ENCODE results near the gene OXT.
"Not testable (repeated sequence)": the region's sequence is repeated elsewhere in the genome, so short reads cannot be mapped to it uniquely, and the experiment has no call there.

The OXT gene

DNA sequence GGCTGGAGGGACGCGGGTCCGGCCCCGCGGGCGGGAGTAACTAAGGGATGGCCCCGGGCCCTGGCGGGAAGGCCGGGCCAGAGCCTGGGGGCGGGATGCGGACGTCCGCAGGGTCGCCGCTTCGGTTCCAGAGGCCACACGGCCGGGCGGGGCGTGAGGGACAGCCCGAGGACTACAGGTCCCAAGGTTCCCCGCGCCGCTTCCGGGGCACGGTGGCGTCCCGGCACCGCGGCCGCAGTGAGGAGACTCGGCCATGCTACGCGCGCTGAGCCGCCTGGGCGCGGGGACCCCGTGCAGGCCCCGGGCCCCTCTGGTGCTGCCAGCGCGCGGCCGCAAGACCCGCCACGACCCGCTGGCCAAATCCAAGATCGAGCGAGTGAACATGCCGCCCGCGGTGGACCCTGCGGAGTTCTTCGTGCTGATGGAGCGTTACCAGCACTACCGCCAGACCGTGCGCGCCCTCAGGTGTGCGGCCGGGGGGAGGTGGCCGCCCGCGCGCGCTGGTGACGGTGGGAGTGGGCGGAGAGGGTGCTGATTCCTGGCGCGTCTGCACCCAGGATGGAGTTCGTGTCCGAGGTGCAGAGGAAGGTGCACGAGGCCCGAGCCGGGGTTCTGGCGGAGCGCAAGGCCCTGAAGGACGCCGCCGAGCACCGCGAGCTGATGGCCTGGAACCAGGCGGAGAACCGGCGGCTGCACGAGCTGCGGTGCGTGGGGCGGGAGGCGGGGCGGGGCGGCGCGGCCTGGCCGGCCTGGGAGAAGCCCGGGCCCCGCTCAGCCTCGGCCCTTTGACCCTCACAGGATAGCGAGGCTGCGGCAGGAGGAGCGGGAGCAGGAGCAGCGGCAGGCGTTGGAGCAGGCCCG lies 25.4 kb upstream of the OXT start, which contains the start of gene MRPS26:
MRPS26 (plus strand) TSS at position 237 of the 861 bp plus-strand sequence; CDS start at position 254, 17 bp downstream.
- TF ChIP-seq EZH2 (IDR thresholded peaks at IDR 0.05): no peak
- TF ChIP-seq POLR2AphosphoS5 (IDR thresholded peaks at IDR 0.05; ENCODE audit: borderline replicate concordance, low read depth, low read length): peak; percentile 81; the same call in 1 of the 2 replicates
- no peak for TF ChIP-seq FOXP2 (optimal IDR thresholded peaks at IDR 0.05; ENCODE audit: control extremely low read depth, extremely low read length, insufficient read depth)
- Histone ChIP-seq H3K27ac (no peak within 1 kb of the TSS), H3K36me3 (ENCODE audit: insufficient read depth, low read length) (peaks cover 20% of the 10 kb centered on the region), H3K4me3 (peak within 1 kb of the TSS; percentile 99), H3K9me3 (ENCODE audit: low read depth, low read length) (no peaks in the 10 kb centered on the region), H3K9ac (ENCODE audit: insufficient read length) (peak within 1 kb of the TSS; percentile 87)
- DNase-seq (ENCODE audit: low read depth, low spot score): no peak

DNA sequence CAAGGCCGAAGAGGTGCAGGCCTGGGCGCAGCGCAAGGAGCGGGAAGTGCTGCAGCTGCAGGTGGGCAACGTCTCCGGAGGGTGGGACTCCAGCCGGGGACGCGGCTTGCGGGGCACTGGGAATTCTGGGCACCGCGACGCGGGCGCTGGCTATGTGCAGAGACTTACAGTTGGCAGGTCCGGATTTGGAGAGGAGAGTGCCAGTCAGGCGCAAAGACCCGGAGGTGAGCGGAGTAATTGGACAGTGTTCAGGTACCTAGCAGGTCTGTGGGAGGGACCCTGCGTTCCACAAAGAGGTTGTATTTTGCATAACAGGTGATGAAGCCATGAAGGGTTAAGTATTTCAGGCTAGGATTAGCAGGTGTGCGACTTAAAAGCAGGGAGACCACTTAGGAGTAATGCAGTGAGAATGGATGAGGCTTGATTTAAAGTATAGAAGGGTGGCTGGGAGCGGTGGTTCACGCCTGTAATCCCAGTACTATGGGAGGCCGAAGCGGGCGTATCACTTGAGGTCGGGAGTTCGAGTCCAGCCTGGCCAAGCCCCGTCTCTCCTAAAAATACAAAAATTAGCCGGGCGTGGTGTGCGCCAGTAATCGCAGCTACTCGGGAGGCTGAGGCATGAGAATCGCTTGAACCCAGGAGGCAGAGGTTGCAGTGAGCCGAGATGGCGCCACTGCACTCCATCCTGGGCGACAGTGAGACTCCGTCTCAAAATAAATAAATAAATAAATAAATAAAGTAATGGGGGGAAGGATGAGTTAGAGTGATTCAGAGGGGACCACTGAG lies 24.6 kb upstream of the OXT start:
- no peak for DNase-seq (ENCODE audit: low read depth, low spot score)
- H3K9me3 ChIP-seq (ENCODE audit: low read depth, low read length): no peaks in the 10 kb centered on the region
- H3K4me3 ChIP-seq: peak overlapping the region; percentile 99
- TF ChIP-seq POLR2AphosphoS5 (IDR thresholded peaks at IDR 0.05; ENCODE audit: borderline replicate concordance, low read depth, low read length) (no peak), EZH2 (IDR thresholded peaks at IDR 0.05) (no peak), FOXP2 (optimal IDR thresholded peaks at IDR 0.05; ENCODE audit: control extremely low read depth, extremely low read length, insufficient read depth) (no peak)
- no peak overlapping the region for H3K27ac ChIP-seq
- H3K9ac ChIP-seq (ENCODE audit: insufficient read length): peak overlapping the region; percentile 87
- peaks cover 20% of the 10 kb centered on the region for H3K36me3 ChIP-seq (ENCODE audit: insufficient read depth, low read length)

DNA sequence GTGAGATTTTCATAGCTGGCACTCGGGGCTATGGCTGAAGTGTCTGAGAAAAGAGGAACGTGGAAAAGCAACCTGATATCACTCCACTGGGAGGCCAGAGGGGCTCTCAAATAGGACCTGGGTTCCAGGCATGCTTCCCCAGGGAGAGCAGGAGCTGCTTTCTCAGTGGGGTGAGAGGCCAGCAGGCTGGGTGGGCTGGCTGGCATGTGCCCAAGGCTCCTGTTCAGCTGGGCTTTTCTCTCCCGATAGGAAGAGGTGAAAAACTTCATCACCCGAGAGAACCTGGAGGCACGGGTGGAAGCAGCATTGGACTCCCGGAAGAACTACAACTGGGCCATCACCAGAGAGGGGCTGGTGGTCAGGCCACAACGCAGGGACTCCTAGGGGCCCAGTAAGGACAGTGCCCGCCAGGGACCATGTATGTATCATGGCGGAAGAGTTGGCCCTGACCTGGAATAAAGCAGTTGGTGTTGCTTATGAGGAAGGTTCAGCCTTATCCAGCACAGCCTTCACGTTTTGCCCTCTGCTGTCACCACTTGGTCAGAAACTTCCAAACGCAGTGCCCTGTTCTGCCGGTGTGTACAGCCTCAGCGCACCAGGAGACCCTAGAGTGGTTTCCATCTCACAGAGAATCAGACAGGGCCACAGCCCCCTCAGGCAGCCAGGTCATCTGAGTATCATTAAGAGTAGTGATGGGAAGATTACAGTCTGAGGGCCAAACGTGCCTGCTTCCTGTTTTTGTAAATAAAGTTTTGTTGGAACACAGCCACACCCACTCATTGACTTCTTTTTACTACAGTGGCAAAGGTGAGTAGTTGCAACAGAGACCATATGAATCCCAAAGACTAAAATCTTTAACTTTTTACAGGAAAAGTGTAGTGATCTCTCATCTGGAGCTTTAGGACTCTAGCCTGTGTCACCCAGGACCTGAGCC lies 23.7 kb upstream of the OXT start:
- DNase-seq (ENCODE audit: low read depth, low spot score): no peak
- peaks cover 20% of the 10 kb centered on the region for H3K36me3 ChIP-seq (ENCODE audit: insufficient read depth, low read length)
- TF ChIP-seq EZH2 (IDR thresholded peaks at IDR 0.05): no peak
- TF ChIP-seq POLR2AphosphoS5 (IDR thresholded peaks at IDR 0.05; ENCODE audit: borderline replicate concordance, low read depth, low read length): no peak
- no peak for TF ChIP-seq FOXP2 (optimal IDR thresholded peaks at IDR 0.05; ENCODE audit: control extremely low read depth, extremely low read length, insufficient read depth)
- H3K27ac ChIP-seq: no peak overlapping the region
- H3K4me3 ChIP-seq: no peak overlapping the region
- H3K9ac ChIP-seq (ENCODE audit: insufficient read length): no peak overlapping the region
- no peaks in the 10 kb centered on the region for H3K9me3 ChIP-seq (ENCODE audit: low read depth, low read length)

DNA sequence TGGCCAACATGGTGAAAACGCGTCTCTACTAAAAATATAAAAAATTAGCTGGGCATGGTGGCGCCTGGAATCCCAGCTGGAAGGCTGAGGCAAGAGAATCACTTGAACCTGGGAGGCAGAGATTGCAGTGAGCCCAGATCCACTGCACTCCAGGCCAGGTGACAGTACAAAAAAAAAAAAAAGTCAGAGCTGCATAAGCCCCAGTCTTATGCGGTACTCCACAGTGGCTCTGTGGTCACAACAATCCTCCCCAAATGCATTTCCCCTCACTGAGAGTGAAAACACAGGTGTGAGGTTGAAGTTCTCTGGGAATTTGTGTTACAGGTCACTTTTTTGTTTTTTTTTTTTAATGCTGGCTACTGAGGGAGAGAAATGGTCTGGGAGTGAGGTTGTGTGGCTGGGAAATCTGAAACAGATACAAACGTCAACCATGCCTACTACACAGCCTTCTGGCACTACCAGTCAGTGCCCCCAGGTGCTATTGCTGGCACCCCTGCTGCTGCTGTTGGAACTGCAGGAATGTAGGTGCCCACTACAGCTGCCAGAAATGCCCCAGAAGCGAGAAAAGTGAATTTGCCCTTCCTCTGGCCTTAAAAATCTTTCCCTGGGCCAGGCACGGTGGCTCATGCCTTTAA lies 19.9 kb upstream of the OXT start:
- no peak for DNase-seq (ENCODE audit: low read depth, low spot score)
- Histone ChIP-seq H3K27ac (no peak overlapping the region), H3K9ac (ENCODE audit: insufficient read length) (no peak overlapping the region), H3K4me3 (no peak overlapping the region), H3K36me3 (ENCODE audit: insufficient read depth, low read length) (peaks cover 20% of the 10 kb centered on the region), H3K9me3 (ENCODE audit: low read depth, low read length) (no peaks in the 10 kb centered on the region)
- no peak for TF ChIP-seq POLR2AphosphoS5 (IDR thresholded peaks at IDR 0.05; ENCODE audit: borderline replicate concordance, low read depth, low read length)
- no peak for TF ChIP-seq EZH2 (IDR thresholded peaks at IDR 0.05)
- TF ChIP-seq FOXP2 (optimal IDR thresholded peaks at IDR 0.05; ENCODE audit: control extremely low read depth, extremely low read length, insufficient read depth): no peak

DNA sequence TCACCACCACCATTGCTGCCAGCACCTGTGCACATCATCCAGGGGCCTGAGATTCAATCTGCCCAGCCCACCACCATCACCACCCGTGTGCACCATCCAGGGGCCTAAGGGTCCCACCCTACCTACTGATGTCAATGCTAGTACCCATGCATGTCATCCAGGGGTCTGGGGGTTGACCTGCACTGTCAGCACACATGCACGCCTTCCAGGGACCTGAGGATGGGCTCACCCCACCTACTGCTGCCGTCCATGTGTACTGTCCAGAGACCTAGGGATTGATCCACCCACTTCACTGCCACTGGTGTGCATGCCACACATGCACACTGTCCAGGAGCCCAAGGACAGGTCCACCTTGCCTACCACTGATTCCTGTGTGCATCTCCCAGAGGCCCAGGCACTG lies 11.9 kb upstream of the OXT start:
- DNase-seq (ENCODE audit: low read depth, low spot score): no peak
- Histone ChIP-seq H3K9ac (ENCODE audit: insufficient read length) (no peak overlapping the region), H3K27ac (no peak overlapping the region), H3K9me3 (ENCODE audit: low read depth, low read length) (no peaks in the 10 kb centered on the region), H3K36me3 (ENCODE audit: insufficient read depth, low read length) (no peaks in the 10 kb centered on the region), H3K4me3 (no peak overlapping the region)
- TF ChIP-seq POLR2AphosphoS5 (IDR thresholded peaks at IDR 0.05; ENCODE audit: borderline replicate concordance, low read depth, low read length) (no peak), FOXP2 (optimal IDR thresholded peaks at IDR 0.05; ENCODE audit: control extremely low read depth, extremely low read length, insufficient read depth) (no peak), EZH2 (IDR thresholded peaks at IDR 0.05) (no peak)

DNA sequence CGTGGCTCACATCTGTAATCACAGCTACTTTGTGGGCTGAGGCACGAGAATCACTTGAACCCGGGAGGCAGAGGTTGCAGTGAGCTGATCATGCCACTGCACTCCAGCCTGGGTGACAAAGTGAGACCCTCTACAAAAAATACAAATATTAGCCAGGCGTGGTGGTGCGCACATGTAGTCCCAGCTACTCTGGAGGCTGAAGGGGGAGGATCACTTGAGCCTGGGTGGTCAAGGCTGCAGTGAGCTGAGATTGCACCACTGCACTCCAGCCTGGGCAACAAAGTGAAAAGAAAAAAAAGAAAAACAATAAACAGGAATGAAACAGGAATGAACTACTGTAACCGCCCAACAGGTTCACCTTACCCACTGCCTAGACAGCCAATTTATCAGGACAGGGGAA lies 7.3 kb upstream of the OXT start:
- H3K27ac ChIP-seq; H3K9ac ChIP-seq (ENCODE audit: insufficient read length); H3K36me3 ChIP-seq (ENCODE audit: insufficient read depth, low read length); H3K9me3 ChIP-seq (ENCODE audit: low read depth, low read length); H3K4me3 ChIP-seq; DNase-seq (ENCODE audit: low read depth, low spot score): not testable (repeated sequence)

DNA sequence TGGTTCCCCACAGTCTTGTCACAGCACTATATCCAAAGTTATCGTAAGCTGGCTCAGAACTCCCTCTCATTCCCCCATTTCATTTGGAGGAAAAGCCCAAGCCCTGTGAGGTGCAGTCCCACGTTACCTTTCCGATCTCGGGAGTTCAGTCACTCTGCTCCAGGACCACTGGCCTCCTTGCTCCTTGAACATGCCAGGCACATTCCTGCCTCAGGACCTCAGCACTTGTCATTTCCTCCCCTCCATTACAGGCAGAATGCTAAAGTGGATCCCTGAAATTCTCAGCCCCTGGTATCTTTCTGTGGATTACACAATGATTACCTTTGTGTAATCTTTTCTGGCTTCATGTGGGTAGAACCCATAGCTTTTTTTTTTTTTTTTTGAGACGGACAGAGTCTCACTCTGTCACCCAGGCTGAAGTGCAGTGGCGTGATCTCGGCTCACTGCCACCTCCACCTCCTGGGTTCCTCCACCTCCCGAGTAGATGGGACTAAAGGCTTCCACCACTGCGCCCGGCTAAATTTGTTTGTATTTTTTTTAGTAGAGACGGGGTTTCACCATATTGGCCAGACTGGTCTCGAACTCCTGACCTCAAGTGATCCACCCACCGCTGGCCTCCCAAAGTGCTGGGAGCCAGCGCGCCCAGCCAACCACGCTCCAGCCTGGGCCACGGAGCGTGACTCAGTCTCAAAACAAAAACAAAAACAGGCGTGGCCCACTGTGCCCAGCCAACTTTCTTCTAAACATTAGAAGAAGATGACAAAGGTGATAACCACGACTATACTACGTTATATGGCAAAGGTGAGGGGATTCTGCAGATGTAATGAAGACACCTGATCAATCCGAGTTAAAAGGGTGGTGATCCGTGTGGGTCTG lies 4.0 kb upstream of the OXT start:
- no peak overlapping the region for H3K27ac ChIP-seq
- no peak overlapping the region for H3K9ac ChIP-seq (ENCODE audit: insufficient read length)
- no peaks in the 10 kb centered on the region for H3K9me3 ChIP-seq (ENCODE audit: low read depth, low read length)
- H3K36me3 ChIP-seq (ENCODE audit: insufficient read depth, low read length): no peaks in the 10 kb centered on the region
- no peak overlapping the region for H3K4me3 ChIP-seq
- TF ChIP-seq FOXP2 (optimal IDR thresholded peaks at IDR 0.05; ENCODE audit: control extremely low read depth, extremely low read length, insufficient read depth): no peak
- TF ChIP-seq POLR2AphosphoS5 (IDR thresholded peaks at IDR 0.05; ENCODE audit: borderline replicate concordance, low read depth, low read length): no peak
- TF ChIP-seq EZH2 (IDR thresholded peaks at IDR 0.05): no peak
- no peak for DNase-seq (ENCODE audit: low read depth, low spot score)

Data from SK-N-MC (cell line).